COLO668 (cell line): ENCODE results near the gene GPRIN1.

ENCODE experiments used
- DNase-seq: peaks from one replicate; lab custom pipeline; 2025; ENCODE audit not compliant: unreplicated experiment; lab: John Stamatoyannopoulos, UW

GPRIN1 gene

DNA sequence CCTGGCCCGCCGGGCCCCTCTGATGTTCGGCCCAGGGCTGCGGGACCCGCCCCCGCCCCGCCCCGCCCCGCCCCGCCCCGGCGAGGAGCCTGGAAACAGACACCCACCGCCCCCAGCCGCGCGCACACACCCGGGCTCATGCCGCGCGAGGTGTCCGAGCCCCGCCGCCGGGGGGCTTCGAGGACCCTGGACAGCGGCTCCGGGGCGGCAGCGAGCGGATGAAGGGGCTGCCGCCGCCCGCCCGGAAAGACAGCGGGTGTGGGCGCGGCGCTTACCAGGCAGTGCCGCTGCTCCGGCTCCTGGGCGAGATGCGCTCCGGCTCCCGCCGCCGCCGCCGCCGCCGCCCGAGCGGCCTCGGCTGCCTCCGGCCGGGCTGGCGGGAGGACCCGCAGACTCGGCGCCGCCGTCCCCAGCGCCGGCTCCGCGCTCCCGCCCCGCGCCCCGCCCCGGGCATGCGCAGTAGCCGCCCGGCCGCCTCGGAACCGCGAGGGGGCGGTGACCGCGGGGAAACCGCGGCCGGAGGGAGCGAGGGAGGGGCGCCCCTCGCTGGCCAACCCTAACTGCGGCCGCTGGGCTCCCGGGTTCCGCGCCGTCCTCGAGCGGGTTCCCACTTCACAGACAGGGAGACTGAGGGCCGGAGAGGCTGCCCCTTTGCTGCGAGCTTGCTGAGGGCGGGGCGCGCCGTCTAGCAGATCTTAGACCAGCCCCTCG, at the start of gene GPRIN1:
TSS of gene GPRIN1 (minus strand) at position 433 of the 711 bp plus-strand sequence. CDS start 10,322 bp downstream, outside the sequence.
- DNase-seq = peak; percentile 79

DNA sequence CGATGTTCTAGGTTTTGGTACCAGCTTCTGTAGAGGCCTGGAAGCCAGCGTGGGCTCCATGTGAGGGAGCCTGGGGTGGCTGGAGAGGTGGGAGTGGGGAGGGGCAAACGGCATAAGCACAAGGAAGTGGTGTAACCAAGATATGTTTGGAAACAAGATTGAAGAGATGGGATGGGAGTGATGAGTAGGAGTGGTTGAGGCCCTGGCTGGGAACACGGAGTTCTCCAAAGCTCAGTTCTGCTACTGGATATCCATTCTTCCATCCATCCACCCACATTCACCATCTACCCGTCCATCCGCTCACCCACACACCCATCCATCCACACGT, 49.5 kb upstream of the GPRIN1 start:
- no peak for DNase-seq

DNA sequence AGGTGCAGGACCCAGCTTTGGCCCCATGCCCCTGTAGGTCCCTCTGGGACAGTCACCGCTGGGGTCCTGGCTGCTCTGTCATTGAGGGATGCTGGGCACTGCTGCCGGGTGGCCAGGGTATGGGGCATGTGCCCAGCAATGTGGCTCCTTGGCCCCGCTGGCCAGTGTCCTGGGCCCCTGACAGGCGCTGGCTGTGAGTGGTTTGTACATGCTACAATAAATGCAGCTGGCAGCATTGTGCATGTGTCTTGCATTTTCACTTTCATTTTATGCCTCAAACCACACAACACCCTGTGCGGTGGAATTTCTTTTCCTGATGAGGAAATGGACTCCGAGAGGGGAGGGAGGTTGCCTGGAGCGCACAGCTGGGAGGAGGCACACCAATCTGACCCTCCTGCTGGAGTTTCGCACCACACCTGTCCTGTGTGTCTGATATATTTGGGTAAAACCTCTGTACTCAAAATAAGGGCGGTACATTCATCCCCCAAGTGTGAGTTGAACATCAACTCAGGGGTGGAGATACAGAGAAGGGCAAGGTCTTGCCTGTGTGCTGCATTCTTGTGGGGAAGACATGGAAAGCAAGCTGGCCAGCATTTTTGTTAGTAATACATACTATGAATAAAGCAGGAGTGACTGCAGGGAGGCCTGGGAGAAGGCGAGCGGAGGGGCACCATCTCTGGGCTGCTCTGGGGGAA, 49.0 kb upstream of the GPRIN1 start:
- no peak for DNase-seq

DNA sequence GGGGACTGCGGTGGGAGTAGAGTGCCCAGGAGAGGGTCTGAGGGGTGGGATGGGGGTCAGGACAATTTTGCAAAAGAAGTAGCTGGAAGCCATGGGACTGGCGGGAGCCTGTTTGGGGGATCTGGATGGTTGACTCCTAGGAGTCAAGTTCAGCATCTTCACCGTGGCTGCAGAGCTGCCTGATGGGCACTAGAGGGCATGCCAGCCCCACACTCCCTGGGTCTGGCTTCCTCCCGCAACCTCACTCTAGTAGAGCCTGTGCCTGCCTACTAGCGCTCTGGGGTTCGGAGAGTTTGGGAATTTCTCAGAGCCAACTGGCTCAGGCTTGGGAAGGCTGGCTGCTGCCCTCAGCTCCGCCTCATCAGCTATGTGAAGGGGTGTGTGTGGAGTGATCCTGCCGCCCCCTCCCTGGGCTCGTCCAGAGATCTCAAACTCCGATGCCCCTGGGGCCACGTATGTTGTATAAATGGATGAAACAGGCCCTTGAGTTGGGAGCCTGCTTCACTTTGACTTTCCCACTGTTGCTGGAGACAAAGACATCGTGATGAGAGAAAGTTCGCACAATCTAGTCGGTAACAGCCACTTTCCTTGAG, 48.1 kb upstream of the GPRIN1 start:
- DNase-seq = peak; percentile 45

DNA sequence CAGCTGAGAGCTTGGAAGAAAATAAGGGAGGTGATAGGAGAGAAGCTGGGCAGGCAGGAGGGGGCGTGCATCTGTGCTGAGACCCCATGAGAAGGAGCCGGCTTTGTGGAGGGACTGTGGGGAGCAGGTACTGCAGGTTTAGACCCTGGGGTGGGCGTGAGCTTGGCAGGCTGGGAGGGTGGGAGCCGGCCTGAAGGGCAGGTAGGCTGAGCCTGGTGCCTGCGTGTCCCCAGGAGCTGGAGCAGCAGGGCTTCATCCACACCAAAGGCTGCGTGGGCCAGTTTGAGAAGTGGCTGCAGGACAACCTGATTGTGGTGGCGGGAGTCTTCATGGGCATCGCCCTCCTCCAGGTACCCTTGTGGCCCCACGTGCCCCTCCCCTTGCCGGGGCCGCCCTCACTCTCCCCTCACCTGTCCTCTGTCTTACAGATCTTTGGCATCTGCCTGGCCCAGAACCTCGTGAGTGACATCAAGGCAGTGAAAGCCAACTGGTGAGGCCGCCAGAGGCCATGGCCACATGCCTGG, 46.6 kb upstream of the GPRIN1 start:
- no peak for DNase-seq

- no peak for DNase-seq
Observed at GRCh38 chr5:176654856-176655255, 44.9 kb upstream of the GPRIN1 start.

- peak; percentile 54 for DNase-seq
Observed at GRCh38 chr5:176653401-176654385, 43.7 kb upstream of the GPRIN1 start.

DNA sequence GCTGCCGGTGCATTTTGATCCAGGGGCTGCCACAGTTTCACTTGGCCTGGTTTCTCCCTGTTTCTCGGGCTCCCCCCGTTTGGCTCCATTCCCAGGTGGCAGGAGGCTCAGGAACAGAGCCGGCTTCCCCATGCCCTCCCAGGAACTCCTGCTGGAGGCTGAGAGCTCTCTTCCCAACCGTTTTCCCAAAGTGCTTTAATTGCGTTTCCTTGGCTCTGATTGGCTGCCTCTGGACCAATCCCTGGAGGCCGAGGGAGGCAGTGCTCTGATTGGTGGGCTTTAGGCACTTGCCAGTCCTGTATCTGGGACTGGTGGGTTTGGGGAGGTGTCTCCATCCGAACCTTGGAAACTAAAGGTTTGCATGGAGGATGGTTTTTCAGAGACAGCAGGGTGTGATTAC, 42.2 kb upstream of the GPRIN1 start:
- no peak for DNase-seq

- no peak for DNase-seq
Observed at GRCh38 chr5:176651472-176651980, 41.6 kb upstream of the GPRIN1 start.

DNA sequence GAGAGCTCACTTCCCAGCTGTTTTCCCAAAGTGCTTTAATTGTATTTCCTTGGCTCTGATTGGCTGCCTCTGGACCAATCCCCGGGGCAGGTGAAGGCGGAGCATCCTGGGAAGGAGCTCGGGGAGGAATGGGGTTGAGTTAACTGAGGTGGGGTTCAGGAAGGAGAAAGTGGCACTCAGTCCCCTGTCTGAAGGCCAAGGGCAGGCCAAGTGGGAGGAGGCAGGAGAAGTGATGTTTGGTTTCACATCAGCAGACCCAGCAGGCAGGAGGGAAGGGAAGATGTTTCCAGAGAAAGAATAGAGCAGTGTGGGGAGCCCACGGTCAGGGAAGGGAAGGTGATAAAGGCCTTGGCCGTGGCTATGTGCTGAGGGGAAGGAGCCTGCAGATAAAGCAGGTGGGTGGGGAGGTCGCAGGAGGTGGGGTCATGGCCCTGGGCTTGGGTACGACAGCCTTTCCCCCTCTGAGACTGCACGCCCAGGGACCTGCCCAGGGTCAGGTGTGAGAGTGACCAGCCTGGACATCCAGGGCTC, 40.5 kb upstream of the GPRIN1 start:
- DNase-seq = no peak

DNA sequence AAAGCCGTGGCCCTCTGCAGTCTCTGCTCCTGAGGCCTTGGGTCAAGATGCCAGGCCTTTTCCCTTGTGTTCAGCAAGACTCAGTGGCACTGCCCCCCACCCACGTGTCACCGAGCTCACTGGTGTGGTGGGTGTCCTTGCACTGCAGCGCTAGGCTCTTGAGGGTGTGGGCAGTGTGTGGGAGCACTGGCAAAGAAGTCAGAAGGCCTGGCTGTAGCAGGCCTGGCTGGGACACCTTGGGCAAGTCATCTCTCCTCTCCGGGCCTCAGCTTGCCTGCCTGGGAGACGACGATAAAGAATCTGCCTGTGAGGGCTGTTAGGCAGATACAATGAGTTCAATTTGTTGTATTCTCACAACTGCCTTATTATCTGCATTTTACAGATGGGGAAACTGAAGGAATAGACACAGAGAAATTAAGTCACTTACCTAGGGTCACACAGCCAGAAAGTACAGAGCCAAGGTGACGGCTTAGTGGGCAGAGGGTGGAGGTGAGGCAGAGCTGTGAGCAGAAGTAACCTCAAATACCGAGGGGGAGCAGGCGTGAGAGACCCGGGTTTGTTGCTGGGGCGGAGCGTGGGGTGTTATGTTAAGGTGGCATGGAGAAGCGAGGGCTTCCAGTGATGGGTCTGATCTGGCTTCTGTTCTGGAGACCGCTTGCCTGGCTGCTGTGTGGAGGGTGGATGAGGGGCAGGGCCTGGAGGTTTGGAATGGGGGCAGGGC, 38.7 kb upstream of the GPRIN1 start:
- no peak for DNase-seq

DNA sequence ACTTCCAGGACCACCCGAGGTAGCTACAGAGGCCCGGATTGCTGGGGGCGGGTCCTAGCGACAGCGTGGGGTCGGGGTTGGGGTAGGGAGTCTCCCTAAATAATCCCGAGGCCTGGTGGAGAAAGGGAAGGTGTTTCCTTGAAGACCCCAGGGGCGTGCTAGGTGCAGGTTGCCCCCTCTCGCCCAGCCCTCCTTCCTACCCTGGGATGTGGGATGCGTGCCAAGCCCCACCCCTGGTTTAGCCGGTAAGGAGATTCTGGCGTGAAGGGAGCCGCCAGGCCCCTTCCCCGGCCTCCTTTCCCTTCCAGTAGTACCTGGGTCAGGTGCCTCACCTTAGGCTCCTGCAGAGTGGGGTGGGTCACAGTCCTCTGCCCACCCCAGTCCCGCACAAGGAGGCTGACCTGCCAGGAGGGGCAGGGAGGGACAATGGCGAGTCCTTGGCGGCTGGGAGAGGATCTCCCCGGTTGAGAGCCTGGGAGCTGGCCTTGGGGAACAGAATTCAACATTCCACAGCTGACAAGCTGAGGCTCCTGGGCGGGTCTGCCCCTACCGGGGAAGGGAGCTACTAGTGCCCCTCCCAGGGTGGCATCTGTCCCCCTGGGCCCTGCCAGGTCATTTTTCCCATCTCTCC, 38.0 kb upstream of the GPRIN1 start:
- peak; percentile 34 for DNase-seq

- peak; percentile 98 for DNase-seq
Observed at GRCh38 chr5:176647030-176647842, 37.3 kb upstream of the GPRIN1 start, which contains the start of gene TSPAN17. Gene TSPAN17 (plus strand): TSS chr5:176647484. CDS start chr5:176647616, 132 bp downstream.

- DNase-seq = no peak
Observed at GRCh38 chr5:176646707-176647029, 36.7 kb upstream of the GPRIN1 start.

- no peak for DNase-seq
Observed at GRCh38 chr5:176646049-176646706, 36.2 kb upstream of the GPRIN1 start.

- no peak for DNase-seq
Observed at GRCh38 chr5:176644878-176645670, 35.1 kb upstream of the GPRIN1 start.

GRCh38 chr5:176644294-176644693, 34.3 kb upstream of the GPRIN1 start:
- no peak for DNase-seq
